Progenitor cell of endocrine pancreas (in vitro differentiated cells): ENCODE results near the gene KRT14. TPM values are rescaled to one million over a fixed set of nuclear protein-coding genes. Genes with fewer than 3 reads are reported as not detected.
"Not testable (repeated sequence)": the region's sequence is repeated elsewhere in the genome, so short reads cannot be mapped to it uniquely, and the experiment has no call there.

Experiments used
- DNase-seq: peaks from one replicate; pipeline ENCODE4 v3.0.0; 2021; ENCODE audit warnings: low spot score; ENCODE audit not compliant: unreplicated experiment
- H3K27ac Mint-ChIP-seq: 2 replicates; pipeline ENCODE4 v1.8.0; 2021; ENCODE audit warnings: mild to moderate bottlenecking, moderate library complexity, mixed read lengths
- H3K27me3 Mint-ChIP-seq: 2 replicates; pipeline ENCODE4 v1.8.0; 2021; ENCODE audit warnings: mixed read lengths
- H3K36me3 Mint-ChIP-seq: 2 replicates; pipeline ENCODE4 v1.8.0; 2022; ENCODE audit warnings: mixed read lengths; ENCODE audit not compliant: insufficient read depth
- H3K4me1 Mint-ChIP-seq: 2 replicates; pipeline ENCODE4 v1.8.0; 2021; ENCODE audit warnings: low read depth, mixed read lengths
- H3K4me3 Mint-ChIP-seq: 2 replicates; pipeline ENCODE4 v1.8.0; 2021; ENCODE audit warnings: low read depth, mild to moderate bottlenecking, moderate library complexity, mixed read lengths
- H3K9me3 Mint-ChIP-seq: 2 replicates; pipeline ENCODE4 v1.8.0; 2021; ENCODE audit warnings: low read depth, mixed read lengths
- CTCF ChIP-seq: fragments of 200-600 bp; sonication (generic); IDR thresholded peaks from one replicate; pipeline ENCODE4 v1.5.0; 2021; ENCODE audit warnings: antibody characterized with exemption, mild to moderate bottlenecking; ENCODE audit not compliant: unreplicated experiment
- total RNA-seq: library from RNA; stranded (reverse); gene quantifications from 2 replicates; pipeline ENCODE4 v1.2.1, GENCODE V29; 2021

KRT14 gene
- total RNA-seq, 1 donor from 2014 or later: not detected

- H3K4me1 Mint-ChIP-seq: no peaks in the 10 kb centered on the region
- no peak for TF ChIP-seq CTCF
- no peak overlapping the region for H3K27ac Mint-ChIP-seq
- no peak overlapping the region for H3K4me3 Mint-ChIP-seq
- DNase-seq: no peak
- no peaks in the 10 kb centered on the region for H3K36me3 Mint-ChIP-seq
- H3K27me3 Mint-ChIP-seq: peaks cover 12% of the 10 kb centered on the region
- H3K9me3 Mint-ChIP-seq: no peaks in the 10 kb centered on the region
These were observed 3.3 kb downstream of the KRT14 start for GRCh38 chr17:41583137-41584127.

- not testable (repeated sequence) for H3K4me3 Mint-ChIP-seq, H3K36me3 Mint-ChIP-seq, DNase-seq, H3K9me3 Mint-ChIP-seq, H3K27ac Mint-ChIP-seq, H3K4me1 Mint-ChIP-seq
- peaks cover 14% of the 10 kb centered on the region for H3K27me3 Mint-ChIP-seq
These were observed 4.4 kb downstream of the KRT14 start for GRCh38 chr17:41582061-41582968.

- Mint-ChIP-seq H3K9me3 (no peaks in the 10 kb centered on the region), H3K36me3 (no peaks in the 10 kb centered on the region), H3K4me1 (no peaks in the 10 kb centered on the region), H3K27ac (no peak overlapping the region), H3K4me3 (no peak overlapping the region), H3K27me3 (peaks cover 18% of the 10 kb centered on the region)
- no peak for DNase-seq
- TF ChIP-seq CTCF: no peak
These were observed 5.2 kb downstream of the KRT14 start for GRCh38 chr17:41581366-41582060.

- H3K27ac Mint-ChIP-seq: no peak overlapping the region
- TF ChIP-seq CTCF: no peak
- no peak overlapping the region for H3K4me3 Mint-ChIP-seq
- H3K36me3 Mint-ChIP-seq: no peaks in the 10 kb centered on the region
- no peaks in the 10 kb centered on the region for H3K4me1 Mint-ChIP-seq
- H3K27me3 Mint-ChIP-seq: peaks cover 17% of the 10 kb centered on the region
- no peak for DNase-seq
- no peaks in the 10 kb centered on the region for H3K9me3 Mint-ChIP-seq
These were observed 5.9 kb downstream of the KRT14 start for GRCh38 chr17:41580687-41581365.

- Mint-ChIP-seq H3K36me3 (no peaks in the 10 kb centered on the region), H3K27me3 (peaks cover 15% of the 10 kb centered on the region), H3K27ac (no peak overlapping the region), H3K9me3 (no peaks in the 10 kb centered on the region), H3K4me1 (no peaks in the 10 kb centered on the region), H3K4me3 (no peak overlapping the region)
- no peak for TF ChIP-seq CTCF
- no peak for DNase-seq
These were observed 6.5 kb downstream of the KRT14 start for GRCh38 chr17:41580244-41580575.
